ENCODE data around the gene GABARAPL1. TPM values are rescaled to one million over a fixed set of nuclear protein-coding genes. Genes with fewer than 3 reads are reported as not detected.

Gene GABARAPL1
- total RNA-seq, 1 donor from 2014 or later: 58.3 TPM

DNA sequence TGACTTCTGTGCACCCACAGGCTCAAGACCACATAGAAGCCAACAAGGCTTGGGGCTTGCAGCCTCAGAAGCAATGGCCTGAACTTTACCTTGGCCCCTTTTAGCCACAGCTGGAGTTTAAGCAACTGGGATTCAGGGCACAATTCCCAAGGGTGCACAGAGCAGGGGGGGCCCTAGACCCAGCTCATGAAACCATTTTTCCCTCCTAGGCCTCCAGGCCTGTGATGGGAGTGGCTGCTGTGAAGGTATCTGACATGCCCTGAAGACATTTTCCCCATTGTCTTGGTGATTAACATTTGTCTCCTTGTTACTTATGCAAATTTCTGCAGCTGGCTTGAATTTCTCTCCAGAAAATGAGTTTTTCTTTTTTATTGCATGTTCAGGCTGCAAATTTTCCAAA is 21.9 kb downstream of the GABARAPL1 start:
- DNase-seq (ENCODE audit: low spot score): no peak

DNA sequence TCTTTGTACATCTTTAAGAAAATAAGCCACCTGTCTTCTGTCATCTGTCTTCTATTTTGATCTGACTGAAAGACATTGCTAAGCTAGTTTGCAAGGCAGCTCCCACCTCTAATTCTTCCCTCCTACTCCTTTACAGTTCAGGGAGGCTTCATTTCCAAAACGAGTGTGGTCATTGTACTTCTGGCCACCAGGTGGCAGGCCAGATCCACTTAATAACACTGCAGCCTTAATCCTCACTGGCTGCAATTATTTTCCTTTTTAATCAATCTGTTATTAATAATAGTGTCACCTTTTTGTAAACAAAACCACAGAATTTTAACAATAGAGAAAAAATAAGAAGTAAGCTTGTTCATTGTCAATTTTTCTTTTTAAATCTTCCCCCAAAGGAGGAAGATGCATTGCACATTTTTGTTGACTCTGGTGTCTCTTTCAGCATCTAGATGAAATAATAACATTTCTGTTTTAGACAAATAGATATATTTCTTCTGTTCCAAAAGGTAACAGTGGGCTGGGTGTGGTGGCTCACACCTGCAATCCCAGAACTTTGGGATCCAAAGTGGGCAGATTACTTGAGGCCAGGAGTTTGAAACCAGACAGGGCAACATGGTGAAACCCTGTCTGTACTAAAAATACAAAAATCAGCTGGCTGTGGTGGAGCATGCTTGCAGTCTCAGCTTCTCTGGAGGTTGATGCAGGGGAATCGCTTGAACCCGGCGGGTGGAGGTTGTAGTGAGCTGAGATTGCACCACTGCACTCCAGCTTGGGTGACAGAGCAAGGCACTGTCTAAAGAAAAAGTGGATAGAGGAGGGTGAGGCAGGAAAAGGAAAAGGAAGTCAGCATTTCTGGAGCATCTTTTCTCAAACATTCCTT is 23.3 kb downstream of the GABARAPL1 start:
- DNase-seq (ENCODE audit: low spot score): no peak

DNA sequence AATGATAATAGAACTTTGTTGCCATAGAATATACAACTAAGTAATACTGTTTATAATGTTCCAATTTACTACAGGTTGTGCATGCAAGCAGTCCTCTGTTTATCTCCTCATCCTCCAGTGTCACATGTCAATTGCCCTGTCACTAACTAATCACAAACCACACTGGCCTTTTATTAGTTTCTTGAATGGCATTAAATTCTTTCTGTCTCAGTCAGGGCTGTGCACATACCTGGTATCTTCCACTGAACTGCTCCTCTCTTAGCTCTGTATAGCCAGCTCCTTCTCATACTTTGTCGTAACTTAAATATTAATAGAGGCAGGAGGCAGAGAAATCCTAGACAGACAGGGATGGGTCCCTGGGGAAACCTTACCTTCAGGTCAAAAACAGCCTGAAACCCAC is 24.0 kb downstream of the GABARAPL1 start:
- no peak for DNase-seq (ENCODE audit: low spot score)

DNA sequence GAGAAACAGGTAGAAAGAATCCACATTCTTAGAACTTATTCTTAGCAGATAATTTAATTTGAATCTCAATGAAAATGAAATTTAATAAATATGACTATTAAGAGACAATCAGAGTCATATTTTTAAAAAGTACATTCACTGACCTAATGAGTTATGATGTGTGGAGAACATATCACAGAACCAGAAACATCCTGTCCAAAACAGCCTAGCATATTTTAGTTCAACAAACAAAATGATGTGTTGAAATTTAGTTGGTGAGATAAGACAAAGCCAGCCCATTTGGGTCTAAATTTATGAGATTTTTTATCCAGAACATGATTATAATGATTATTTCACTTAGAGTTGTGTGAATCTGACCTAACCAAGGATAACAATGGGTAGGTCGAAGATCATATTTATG is 25.8 kb downstream of the GABARAPL1 start:
- DNase-seq (ENCODE audit: low spot score): no peak

DNA sequence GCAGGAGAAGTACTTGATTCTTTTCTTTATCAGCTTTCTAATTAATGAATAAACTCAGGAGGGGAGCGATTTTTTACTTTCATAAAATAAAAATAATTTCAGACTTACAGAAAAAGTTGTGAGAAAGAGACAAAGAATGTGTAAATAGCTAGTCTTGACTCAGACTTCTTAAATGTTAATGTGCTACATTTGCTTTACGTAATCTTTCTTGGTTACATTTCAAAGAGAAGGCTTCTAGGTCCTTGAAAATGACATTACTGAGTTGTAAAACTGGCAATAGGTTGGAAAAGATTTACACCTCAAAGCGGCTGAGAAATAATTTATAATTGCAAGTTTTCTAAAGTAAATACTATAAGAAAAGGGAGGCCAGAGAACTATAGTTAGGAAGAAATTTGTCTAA is 28.6 kb downstream of the GABARAPL1 start:
- DNase-seq (ENCODE audit: low spot score): no peak

DNA sequence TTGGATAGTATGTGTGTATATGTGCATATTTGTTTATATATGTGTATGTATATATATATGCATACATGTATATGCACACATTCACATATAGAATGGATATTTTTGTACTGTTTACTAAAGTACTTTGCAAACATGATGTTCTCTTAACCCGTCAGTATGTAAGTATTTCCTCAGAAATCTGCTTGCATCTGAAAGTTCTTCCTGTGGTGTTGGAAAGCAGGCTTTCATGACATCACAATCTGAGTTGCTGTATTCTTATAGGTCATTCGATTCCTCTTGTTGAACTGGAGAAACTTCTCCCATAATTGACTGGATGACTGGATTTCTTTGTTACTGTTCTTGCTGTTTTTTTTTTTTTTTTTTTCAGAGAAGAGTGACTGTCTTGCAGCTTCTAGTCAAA is 29.1 kb downstream of the GABARAPL1 start:
- no peak for DNase-seq (ENCODE audit: low spot score)

DNA sequence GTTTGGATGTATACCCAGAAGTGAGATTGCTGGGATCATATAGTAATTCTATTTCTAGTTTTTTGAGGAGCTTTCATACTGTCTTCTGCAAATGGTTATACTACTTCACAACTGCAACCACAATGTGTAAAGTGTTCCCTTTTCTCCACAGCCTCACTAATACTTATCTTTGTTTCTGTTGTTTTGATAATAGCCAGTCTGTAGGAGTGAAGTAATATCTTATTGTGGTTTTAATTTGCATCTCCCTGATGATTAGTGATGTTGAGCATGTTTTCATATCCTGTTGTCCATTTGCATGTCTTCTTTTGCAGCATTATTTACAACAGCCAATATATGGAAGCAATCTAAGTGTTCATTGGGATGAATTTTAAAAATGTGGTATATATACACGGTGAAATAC is 29.9 kb downstream of the GABARAPL1 start:
- no peak for DNase-seq (ENCODE audit: low spot score)

DNA sequence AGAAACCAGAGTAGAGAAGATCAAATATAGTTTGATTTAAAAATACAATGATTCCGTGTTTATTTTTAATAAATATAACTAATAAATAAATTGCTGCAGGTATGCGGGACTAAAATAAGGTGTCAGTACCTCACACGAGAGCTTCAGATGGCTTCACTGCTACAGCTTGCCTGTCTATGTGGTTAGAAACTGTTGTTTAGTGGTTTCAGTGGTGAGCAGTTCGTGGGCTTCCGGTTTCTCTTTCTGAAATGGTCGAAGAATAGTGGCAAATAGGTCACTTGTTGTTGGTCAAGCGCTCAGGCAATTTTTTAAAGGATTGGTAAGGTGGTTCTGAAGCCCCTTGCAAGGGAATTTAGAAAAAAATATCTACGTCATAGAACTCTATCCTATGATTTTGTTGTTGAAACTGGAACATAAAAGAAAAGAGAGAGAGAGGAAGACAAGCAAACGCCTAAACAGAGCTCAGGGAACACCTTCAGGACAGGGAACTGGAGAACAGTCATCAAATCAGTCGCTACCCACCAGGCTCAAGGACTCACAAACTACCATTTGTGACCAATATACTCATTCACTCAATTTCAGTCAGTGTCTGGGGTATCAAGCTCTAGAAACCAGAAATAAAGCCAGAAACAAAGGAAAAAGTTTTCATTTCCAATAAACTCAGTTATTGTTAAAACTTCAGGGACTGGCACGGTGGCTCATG is 31.3 kb downstream of the GABARAPL1 start:
- no peak for DNase-seq (ENCODE audit: low spot score)

DNA sequence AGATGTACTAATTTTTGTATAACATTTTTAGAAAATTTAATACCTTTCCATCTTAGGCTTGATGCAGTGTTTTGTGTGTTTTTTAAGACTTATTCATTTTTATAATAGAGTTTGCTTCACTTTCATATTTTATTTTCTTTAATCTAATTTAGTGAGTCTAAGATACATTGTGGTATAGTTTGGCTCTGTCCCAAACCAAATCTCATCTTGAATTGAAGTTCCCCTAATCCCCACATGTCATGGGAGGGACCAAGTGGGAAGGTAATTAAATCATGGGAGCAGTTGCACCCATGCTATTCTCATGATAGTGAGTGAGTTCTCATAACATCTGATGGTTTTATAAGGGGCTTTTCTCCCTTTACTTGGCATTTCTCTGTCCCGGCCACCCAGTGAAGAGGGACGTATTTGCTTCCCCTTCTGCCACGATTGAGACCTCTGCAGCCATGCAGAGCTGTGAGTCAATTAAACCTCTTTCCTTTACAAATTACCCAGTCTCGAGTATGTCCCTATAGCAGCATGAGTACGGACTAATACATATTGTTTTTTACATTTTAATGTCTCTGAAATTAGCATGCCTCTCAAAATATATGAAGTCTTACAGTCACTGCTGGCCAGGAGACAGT is 34.9 kb downstream of the GABARAPL1 start:
- no peak for DNase-seq (ENCODE audit: low spot score)

DNA sequence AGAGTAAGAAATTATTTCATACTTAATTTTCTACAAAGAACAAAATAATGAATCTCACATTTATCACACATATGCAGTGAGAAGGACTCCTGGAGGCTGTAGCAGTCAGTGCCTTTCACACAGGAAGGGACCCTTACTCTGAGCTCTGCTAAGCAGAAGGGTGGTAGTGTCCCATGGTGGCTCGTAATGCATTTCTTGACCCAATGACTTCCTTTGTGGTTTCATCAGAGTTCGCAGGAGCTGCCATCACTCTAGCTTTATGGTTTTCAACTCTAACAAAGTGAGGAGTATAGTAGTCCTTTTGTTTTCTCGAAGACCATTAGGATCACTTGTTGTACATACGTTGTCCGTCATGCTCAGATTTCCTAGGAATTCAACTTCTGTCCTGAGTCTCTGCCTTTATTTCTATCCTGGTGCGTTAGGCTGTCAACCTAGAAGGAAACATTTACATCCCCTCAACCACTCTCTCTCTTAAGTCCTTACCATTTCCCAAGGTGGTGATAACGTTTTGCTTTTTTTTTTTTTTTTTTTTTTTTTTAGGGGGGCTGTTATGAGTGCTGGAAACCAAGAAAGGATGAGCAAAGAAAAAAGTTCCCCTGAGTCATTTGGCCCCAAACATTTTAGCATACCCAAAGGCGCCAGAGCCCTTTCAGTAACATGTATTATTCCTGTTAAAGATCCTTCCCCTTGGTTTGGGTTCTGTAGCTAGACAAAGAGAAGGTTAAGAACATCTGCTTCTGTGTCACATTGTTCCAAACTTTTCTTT is 37.2 kb downstream of the GABARAPL1 start:
- no peak for DNase-seq (ENCODE audit: low spot score)

DNA sequence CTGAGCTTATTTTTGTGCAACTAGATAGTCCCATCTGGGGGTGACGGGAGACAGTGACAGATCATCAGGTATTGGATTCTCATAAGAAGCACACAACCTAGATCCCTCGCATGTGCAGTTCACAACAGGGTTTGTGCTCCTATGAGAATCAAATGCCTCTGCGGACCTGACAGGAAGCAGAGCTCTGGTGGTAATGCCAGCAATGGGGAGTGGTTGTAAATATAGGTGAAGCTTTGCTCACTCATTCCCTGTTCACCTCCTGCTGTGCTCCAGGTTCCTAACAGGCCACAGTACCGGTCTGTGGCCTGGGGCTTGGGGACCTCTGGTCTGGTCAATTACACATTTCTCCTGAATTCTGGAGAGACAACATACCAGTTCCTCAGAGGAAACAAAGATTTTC is 39.0 kb downstream of the GABARAPL1 start:
- no peak for DNase-seq (ENCODE audit: low spot score)

DNA sequence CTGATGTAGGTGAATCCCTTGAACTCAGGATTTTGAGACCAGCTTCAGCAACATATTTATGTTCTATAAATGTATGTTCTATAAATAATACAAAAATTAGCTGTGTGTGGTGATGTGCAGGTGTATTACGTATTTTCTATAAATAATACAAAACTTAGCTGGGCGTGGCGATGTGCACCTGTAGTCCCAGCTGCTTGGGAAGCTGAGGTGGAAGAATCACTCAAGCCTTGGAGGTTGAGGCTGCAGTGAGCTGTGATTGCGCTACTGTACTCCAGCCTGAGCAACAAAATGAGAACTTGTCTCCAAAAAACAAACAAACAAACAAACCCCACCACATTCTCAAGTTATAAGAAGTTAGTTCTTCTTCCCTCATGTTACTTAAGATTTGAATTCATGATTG is 39.5 kb downstream of the GABARAPL1 start:
- DNase-seq (ENCODE audit: low spot score): no peak

DNA sequence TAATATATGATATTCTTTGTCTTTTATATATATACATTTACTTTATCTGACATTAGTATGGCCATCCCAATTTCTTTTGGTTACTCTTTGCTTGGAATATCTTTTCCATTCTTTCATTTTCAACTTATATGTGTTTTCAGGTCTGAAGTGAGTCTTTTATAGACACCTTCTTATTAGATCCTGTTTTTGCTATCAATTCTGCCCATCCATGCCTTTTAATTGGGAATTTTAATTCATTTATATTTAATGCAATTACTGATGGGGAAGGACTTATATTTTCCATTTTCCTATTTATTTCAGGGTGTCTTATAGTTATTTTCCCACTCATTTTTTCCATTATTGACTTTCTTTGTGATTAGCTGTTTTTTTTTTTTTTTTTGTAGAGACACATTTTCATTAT is 43.4 kb downstream of the GABARAPL1 start:
- no peak for DNase-seq (ENCODE audit: low spot score)

DNA sequence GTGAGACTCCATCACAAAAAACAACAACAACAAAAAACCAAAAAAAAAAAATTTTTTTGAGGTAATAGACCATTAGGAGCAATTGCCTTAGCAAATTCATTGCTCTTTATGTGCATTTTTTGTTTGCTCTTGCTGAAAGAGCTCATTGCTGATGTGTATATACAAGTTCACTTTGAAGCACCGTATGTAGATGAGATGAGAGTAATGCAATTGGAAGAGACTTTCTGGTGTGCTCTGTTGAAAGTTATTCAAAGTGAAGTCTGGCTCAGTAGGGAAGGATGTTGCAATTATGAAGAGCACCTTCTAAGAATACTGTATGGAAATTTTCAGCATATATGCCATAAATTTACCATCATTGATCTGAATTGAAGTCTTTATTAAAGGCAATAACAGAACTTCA is 48.2 kb downstream of the GABARAPL1 start:
- DNase-seq (ENCODE audit: low spot score): no peak

DNA sequence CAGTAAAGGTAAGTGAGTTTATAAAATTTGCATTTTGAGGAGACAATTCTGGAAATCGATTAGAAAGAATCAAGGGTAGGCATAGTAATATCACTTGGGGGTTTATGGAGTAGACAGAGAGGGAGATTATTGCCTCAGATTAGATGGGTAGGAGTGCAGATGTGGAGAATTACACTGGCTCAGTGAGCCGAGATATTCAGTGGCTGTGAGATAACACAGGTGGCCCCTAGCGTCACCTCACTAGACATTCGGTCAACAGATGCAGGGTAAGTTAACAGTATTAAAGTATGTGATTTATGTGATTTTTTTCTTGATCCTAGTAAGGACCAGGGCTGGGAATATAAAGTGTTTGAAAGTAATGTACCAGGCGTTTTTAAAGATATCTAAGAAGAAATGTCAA is 55.4 kb downstream of the GABARAPL1 start:
- no peak for DNase-seq (ENCODE audit: low spot score)

DNA sequence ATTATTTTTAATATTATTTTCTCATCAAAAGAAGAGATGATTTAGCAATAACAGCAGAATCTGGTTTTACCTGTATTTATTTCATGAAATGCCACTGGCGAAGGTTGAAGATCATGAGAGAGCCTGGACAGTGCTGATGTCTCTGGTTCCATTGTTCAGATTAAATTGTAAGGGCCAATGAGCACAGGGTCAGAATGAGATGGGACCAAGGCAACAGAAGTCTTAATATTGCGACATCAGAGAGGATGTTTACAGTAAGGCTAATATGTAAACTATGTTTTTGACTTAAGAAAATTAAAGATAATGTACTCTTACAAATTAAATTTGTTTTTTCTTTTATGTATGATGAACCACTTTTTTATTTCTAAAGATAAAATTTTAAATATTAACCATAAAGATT is 59.8 kb downstream of the GABARAPL1 start:
- DNase-seq (ENCODE audit: low spot score): no peak

Other genes with a start within 250 kb of the GABARAPL1 start
- 2.3 TPM for gene CLEC12A, start 241.5 kb upstream of the GABARAPL1 start, total RNA-seq
- not detected for gene CLEC1B, start 213.8 kb upstream of the GABARAPL1 start, total RNA-seq
- gene CLEC12B, start 202.2 kb upstream of the GABARAPL1 start, total RNA-seq: not detected
- gene CLEC9A, start 182.2 kb upstream of the GABARAPL1 start, total RNA-seq: 0.57 TPM
- 5.4 TPM for gene CLEC1A, start 113.9 kb upstream of the GABARAPL1 start, total RNA-seq
- 9.0 TPM for gene CLEC7A, start 82.7 kb upstream of the GABARAPL1 start, total RNA-seq
- gene OLR1, start 40.7 kb upstream of the GABARAPL1 start, total RNA-seq: 3.4 TPM
- 0.18 TPM for gene TMEM52B, start 33.8 kb upstream of the GABARAPL1 start, total RNA-seq
- gene KLRD1, start 95.0 kb downstream of the GABARAPL1 start, total RNA-seq: 7.8 TPM
- gene KLRK1, start 177.2 kb downstream of the GABARAPL1 start, total RNA-seq: 7.6 TPM
- gene KLRC4, start 196.9 kb downstream of the GABARAPL1 start, total RNA-seq: 3.4 TPM
- 1.1 TPM for gene KLRC3, start 207.7 kb downstream of the GABARAPL1 start, total RNA-seq
- gene KLRC2, start 223.1 kb downstream of the GABARAPL1 start, total RNA-seq: 3.1 TPM
- gene KLRC1, start 240.5 kb downstream of the GABARAPL1 start, total RNA-seq: 3.3 TPM